Measurements from ENCODE around the gene MTHFD2L.

DNA sequence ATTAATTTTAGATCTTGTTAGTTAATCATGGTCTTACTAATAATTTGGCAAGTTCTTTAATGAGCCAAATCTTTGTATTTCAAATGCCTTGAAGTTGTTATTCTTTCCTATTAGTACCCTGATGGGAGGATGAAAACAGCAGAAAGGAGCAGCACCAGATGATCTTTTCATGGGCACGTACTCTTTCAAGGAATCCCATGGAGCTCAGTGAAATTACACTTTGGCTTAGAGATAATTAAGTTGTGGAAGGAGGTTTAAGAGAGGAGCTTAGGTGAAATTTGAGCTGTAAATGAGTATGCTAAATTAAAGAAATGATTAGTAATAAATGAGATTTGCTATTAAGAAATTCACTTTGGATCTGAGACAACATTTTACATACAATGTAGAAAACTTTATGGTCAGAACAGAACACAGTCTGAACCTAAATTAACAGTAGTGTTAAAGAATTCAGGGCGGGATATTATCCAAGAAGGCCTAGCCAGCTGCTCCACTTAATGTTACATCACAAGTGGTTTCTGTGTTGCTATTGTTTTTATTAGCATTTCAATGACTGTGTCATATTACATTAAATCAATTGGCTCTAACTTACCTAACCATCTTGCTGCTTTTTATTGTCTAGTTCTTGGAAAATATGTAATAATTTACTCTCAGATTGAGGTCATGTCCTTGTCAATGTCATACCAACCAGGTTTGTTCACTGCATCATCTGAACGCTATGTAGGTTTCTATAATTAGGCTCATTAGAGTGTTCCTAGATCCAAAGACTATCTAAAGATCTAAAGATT lies 3.9 kb downstream of the MTHFD2L start:
- TF ChIP-seq, protein P1, sequence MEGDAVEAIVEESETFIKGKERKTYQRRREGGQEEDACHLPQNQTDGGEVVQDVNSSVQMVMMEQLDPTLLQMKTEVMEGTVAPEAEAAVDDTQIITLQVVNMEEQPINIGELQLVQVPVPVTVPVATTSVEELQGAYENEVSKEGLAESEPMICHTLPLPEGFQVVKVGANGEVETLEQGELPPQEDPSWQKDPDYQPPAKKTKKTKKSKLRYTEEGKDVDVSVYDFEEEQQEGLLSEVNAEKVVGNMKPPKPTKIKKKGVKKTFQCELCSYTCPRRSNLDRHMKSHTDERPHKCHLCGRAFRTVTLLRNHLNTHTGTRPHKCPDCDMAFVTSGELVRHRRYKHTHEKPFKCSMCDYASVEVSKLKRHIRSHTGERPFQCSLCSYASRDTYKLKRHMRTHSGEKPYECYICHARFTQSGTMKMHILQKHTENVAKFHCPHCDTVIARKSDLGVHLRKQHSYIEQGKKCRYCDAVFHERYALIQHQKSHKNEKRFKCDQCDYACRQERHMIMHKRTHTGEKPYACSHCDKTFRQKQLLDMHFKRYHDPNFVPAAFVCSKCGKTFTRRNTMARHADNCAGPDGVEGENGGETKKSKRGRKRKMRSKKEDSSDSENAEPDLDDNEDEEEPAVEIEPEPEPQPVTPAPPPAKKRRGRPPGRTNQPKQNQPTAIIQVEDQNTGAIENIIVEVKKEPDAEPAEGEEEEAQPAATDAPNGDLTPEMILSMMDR (IDR thresholded peaks at IDR 0.05 in 2 of 3, conservative IDR thresholded peaks at IDR 0.05 in 1 of 3; ENCODE audit: insufficient read depth in 2 of 3, low read depth in 1 of 3, low read length in 3 of 3): no peak
- TF ChIP-seq ZBTB1 (CRISPR knock-in tag; IDR thresholded peaks at IDR 0.05; ENCODE audit: borderline replicate concordance, low read depth) (no peak), ZFP1 (CRISPR knock-in tag; IDR thresholded peaks at IDR 0.05) (no peak), NR3C1 (CRISPR knock-in tag; IDR thresholded peaks at IDR 0.05) (no peak), NFXL1 (CRISPR knock-in tag; IDR thresholded peaks at IDR 0.05) (no peak), ZNF354B (CRISPR knock-in tag; IDR thresholded peaks at IDR 0.05) (no peak), NR2F6 (CRISPR knock-in tag; IDR thresholded peaks at IDR 0.05) (no peak), NFRKB (IDR thresholded peaks at IDR 0.05; ENCODE audit: low read depth) (no peak), POLR3G (IDR thresholded peaks at IDR 0.05; ENCODE audit: extremely low read depth, insufficient read length, insufficient replicate concordance) (no peak), RFX7 (CRISPR knock-in tag; IDR thresholded peaks at IDR 0.05) (no peak)
- TF ChIP-seq, protein P2, sequence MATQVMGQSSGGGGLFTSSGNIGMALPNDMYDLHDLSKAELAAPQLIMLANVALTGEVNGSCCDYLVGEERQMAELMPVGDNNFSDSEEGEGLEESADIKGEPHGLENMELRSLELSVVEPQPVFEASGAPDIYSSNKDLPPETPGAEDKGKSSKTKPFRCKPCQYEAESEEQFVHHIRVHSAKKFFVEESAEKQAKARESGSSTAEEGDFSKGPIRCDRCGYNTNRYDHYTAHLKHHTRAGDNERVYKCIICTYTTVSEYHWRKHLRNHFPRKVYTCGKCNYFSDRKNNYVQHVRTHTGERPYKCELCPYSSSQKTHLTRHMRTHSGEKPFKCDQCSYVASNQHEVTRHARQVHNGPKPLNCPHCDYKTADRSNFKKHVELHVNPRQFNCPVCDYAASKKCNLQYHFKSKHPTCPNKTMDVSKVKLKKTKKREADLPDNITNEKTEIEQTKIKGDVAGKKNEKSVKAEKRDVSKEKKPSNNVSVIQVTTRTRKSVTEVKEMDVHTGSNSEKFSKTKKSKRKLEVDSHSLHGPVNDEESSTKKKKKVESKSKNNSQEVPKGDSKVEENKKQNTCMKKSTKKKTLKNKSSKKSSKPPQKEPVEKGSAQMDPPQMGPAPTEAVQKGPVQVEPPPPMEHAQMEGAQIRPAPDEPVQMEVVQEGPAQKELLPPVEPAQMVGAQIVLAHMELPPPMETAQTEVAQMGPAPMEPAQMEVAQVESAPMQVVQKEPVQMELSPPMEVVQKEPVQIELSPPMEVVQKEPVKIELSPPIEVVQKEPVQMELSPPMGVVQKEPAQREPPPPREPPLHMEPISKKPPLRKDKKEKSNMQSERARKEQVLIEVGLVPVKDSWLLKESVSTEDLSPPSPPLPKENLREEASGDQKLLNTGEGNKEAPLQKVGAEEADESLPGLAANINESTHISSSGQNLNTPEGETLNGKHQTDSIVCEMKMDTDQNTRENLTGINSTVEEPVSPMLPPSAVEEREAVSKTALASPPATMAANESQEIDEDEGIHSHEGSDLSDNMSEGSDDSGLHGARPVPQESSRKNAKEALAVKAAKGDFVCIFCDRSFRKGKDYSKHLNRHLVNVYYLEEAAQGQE (IDR thresholded peaks at IDR 0.05; ENCODE audit: borderline replicate concordance): no peak
- TF ChIP-seq, protein P2 (CRISPR knock-in tag; IDR thresholded peaks at IDR 0.05; ENCODE audit: low read depth): no peak
- TF ChIP-seq, protein P3, sequence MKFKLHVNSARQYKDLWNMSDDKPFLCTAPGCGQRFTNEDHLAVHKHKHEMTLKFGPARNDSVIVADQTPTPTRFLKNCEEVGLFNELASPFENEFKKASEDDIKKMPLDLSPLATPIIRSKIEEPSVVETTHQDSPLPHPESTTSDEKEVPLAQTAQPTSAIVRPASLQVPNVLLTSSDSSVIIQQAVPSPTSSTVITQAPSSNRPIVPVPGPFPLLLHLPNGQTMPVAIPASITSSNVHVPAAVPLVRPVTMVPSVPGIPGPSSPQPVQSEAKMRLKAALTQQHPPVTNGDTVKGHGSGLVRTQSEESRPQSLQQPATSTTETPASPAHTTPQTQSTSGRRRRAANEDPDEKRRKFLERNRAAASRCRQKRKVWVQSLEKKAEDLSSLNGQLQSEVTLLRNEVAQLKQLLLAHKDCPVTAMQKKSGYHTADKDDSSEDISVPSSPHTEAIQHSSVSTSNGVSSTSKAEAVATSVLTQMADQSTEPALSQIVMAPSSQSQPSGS (CRISPR knock-in tag; IDR thresholded peaks at IDR 0.05): no peak
- TF ChIP-seq, protein P4, sequence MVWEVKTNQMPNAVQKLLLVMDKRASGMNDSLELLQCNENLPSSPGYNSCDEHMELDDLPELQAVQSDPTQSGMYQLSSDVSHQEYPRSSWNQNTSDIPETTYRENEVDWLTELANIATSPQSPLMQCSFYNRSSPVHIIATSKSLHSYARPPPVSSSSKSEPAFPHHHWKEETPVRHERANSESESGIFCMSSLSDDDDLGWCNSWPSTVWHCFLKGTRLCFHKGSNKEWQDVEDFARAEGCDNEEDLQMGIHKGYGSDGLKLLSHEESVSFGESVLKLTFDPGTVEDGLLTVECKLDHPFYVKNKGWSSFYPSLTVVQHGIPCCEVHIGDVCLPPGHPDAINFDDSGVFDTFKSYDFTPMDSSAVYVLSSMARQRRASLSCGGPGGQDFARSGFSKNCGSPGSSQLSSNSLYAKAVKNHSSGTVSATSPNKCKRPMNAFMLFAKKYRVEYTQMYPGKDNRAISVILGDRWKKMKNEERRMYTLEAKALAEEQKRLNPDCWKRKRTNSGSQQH (CRISPR knock-in tag; IDR thresholded peaks at IDR 0.05): no peak
- TF ChIP-seq, protein P5, sequence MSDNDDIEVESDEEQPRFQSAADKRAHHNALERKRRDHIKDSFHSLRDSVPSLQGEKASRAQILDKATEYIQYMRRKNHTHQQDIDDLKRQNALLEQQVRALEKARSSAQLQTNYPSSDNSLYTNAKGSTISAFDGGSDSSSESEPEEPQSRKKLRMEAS (CRISPR knock-in tag; IDR thresholded peaks at IDR 0.05): no peak

Measured in K562 (cell line).